ENCODE measurements around the gene APEX1. TPM values are rescaled to one million over a fixed set of nuclear protein-coding genes. Genes with fewer than 3 reads are reported as not detected.

The APEX1 gene
- total RNA-seq, 2 donors from 2014 or later = 86.7 to 101 TPM

DNA sequence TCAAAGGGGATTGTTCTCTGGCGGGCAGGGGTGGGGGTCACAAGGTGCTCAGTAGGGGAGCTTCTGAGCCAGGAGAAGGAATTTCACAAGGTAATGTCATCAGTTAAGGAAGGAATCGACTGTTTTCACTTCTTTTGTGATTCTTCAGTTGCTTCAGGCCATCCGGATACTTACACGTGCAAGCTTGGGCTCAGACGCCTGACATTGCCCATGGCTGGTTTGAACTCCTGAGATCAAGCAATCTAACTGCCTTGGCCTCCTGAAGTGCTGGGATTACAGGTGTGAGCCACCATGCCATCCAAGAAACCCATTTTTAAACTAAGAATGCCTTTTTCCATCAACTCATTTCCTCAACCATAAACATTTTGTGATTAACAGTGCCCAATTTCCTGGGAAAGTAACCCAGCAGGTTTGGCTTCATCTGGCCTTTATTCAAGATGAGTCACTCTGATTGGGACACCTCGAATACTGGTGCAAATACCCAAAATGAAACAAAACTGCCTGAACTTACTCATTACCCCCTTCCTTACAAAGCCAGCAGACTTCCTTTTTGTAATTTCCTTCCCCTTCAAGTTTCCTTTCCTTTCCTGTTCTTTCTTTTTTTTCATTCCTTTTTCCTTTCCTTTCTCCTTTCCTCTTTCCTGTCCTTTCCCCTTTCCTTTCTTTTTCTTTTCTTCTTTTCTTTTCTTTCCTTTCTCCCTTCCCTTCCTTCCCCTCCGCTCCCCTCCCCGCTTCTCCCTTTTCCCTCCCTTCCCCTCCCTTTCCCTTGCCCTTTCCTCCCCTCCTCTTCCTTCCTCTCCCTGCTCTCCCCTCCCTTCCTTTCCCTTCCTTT, 40.1 kb downstream of the APEX1 start:
- H3K9me3 ChIP-seq = no peaks in the 10 kb centered on the region
- H3K4me3 ChIP-seq = no peak overlapping the region
- WGBS, 2 donors = 76 to 80% methylated on average over 8 of the region's 8 CpGs
- no peaks in the 10 kb centered on the region for H3K36me3 ChIP-seq (replicated peaks in 1 of 2; ENCODE audit: insufficient read depth in 1 of 2, low read depth in 2 of 2)
- ATAC-seq (no peak), DNase-seq (no peak)
- TF ChIP-seq POLR2A (IDR thresholded peaks at IDR 0.05) = no peak
- TF ChIP-seq, protein P1, sequence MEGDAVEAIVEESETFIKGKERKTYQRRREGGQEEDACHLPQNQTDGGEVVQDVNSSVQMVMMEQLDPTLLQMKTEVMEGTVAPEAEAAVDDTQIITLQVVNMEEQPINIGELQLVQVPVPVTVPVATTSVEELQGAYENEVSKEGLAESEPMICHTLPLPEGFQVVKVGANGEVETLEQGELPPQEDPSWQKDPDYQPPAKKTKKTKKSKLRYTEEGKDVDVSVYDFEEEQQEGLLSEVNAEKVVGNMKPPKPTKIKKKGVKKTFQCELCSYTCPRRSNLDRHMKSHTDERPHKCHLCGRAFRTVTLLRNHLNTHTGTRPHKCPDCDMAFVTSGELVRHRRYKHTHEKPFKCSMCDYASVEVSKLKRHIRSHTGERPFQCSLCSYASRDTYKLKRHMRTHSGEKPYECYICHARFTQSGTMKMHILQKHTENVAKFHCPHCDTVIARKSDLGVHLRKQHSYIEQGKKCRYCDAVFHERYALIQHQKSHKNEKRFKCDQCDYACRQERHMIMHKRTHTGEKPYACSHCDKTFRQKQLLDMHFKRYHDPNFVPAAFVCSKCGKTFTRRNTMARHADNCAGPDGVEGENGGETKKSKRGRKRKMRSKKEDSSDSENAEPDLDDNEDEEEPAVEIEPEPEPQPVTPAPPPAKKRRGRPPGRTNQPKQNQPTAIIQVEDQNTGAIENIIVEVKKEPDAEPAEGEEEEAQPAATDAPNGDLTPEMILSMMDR (IDR thresholded peaks at IDR 0.05) = no peak
- intact Hi-C loops (cut with DNase I) = no loop called here
- H3K27ac ChIP-seq = no peak overlapping the region
- H3K27me3 ChIP-seq = no peaks in the 10 kb centered on the region
- H3K4me1 ChIP-seq = no peaks in the 10 kb centered on the region

DNA sequence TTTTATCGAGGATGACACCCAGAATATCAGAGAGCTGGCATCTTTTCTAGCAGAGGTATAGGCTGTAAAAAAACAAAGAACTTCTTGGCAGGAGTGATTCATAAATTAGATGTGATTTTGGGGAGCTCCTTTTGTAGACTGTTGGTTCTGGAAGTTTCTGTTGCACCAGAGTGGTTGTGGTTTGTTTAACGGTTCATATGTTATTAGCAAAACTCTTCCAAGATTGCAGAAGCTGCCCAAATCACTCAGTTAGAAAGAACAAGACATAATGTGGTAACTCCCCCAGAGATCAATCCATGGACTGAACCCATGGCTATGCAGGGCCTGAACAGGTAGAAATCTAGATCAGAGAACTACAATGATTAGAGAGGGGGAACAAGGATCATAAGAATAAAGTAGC, 43.6 kb downstream of the APEX1 start:
- Histone ChIP-seq H3K27me3 (no peaks in the 10 kb centered on the region), H3K4me3 (no peak overlapping the region), H3K9me3 (no peaks in the 10 kb centered on the region), H3K36me3 (replicated peaks in 1 of 2; ENCODE audit: insufficient read depth in 1 of 2, low read depth in 2 of 2) (no peaks in the 10 kb centered on the region), H3K4me1 (no peaks in the 10 kb centered on the region), H3K27ac (no peak overlapping the region)
- WGBS, 2 donors = 55 to 60% methylated on average over 2 of the region's 2 CpGs
- ATAC-seq (no peak), DNase-seq (no peak)
- no peak for TF ChIP-seq POLR2A (IDR thresholded peaks at IDR 0.05)
- TF ChIP-seq, protein P1 (IDR thresholded peaks at IDR 0.05) = no peak
- intact Hi-C loops (cut with DNase I) = no loop called here

DNA sequence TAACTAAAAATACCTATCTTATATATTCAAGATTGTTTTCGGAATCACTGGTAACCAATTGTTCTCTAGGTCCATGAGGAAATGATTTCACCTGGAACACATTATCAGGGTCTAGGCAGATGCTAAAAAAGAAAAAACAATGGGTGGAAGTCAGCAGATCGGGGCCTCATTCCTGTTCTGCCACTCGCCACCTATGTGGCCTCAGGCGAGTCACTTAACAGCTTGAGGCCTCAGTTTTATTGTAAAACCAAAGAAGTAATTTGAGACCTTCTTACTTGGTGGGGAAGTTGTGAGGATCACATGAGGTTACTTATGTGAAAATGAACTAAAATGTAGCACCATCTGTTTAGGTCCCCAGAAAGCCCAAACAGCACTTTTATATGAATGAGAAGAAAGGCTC, 44.1 kb downstream of the APEX1 start:
- no peaks in the 10 kb centered on the region for H3K36me3 ChIP-seq (replicated peaks in 1 of 2; ENCODE audit: insufficient read depth in 1 of 2, low read depth in 2 of 2)
- no peak overlapping the region for H3K27ac ChIP-seq
- intact Hi-C loops (cut with DNase I) = no loop called here
- no peaks in the 10 kb centered on the region for H3K4me1 ChIP-seq
- no peak for DNase-seq
- no peaks in the 10 kb centered on the region for H3K9me3 ChIP-seq
- WGBS, 2 donors = 71 to 84% methylated on average over 4 of the region's 4 CpGs
- H3K27me3 ChIP-seq = no peaks in the 10 kb centered on the region
- H3K4me3 ChIP-seq = no peak overlapping the region
- no peak for ATAC-seq
- TF ChIP-seq, protein P1 (IDR thresholded peaks at IDR 0.05) = no peak
- no peak for TF ChIP-seq POLR2A (IDR thresholded peaks at IDR 0.05)

DNA sequence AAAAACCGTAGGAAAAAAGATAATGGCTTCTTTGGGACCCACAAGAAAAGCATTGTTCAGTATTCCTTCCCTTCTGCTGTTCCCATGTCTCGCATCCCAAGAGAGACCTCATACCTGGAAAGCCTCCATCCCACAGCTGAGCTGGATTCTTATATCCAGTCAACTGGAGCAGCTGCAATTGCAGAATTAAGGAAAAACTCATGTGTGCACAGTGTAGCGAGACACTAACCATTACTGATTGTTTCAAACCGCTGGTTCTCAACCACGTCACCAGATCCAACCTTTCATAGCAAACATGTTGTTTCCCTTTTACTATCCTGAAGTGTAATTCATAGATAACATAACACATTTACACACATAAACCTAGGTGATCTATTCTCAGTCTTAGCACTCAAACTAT, 44.9 kb downstream of the APEX1 start:
- no peak overlapping the region for H3K4me3 ChIP-seq
- no peak overlapping the region for H3K27ac ChIP-seq
- H3K9me3 ChIP-seq = no peaks in the 10 kb centered on the region
- H3K27me3 ChIP-seq = no peaks in the 10 kb centered on the region
- intact Hi-C loops (cut with DNase I) = no loop called here
- DNase-seq (no peak), ATAC-seq (no peak)
- no peaks in the 10 kb centered on the region for H3K36me3 ChIP-seq (replicated peaks in 1 of 2; ENCODE audit: insufficient read depth in 1 of 2, low read depth in 2 of 2)
- H3K4me1 ChIP-seq = no peaks in the 10 kb centered on the region
- no peak for TF ChIP-seq POLR2A (IDR thresholded peaks at IDR 0.05)
- WGBS, 2 donors = 87 to 88% methylated on average over 5 of the region's 5 CpGs

GRCh38 chr14:20501346-20501745, 46.3 kb downstream of the APEX1 start:
- Histone ChIP-seq H3K27me3 (no peaks in the 10 kb centered on the region), H3K4me1 (no peaks in the 10 kb centered on the region), H3K9me3 (no peaks in the 10 kb centered on the region), H3K4me3 (no peak overlapping the region), H3K27ac (no peak overlapping the region), H3K36me3 (replicated peaks in 1 of 2; ENCODE audit: insufficient read depth in 1 of 2, low read depth in 2 of 2) (no peaks in the 10 kb centered on the region)
- 97 to 100% methylated on average over 2 of the region's 2 CpGs for WGBS, 2 donors
- ATAC-seq = no peak
- no peak for DNase-seq
- intact Hi-C loops (cut with DNase I) = no loop called here
- no peak for TF ChIP-seq POLR2A (IDR thresholded peaks at IDR 0.05)
- TF ChIP-seq, protein P1 (IDR thresholded peaks at IDR 0.05) = no peak
